H1 (cell line): ENCODE data around the gene GCSH. TPM values are rescaled to one million over a fixed set of nuclear protein-coding genes. Genes with fewer than 3 reads are reported as not detected.
A peak's percentile ranks its signal among the peaks of the same experiment; 100 is the strongest.

Experiments
- CTCF ChIA-PET: fragments of 300-600 bp; sonication (Branson Sonifier 250); formaldehyde crosslinking; loops from one replicate; lab custom pipeline; 2021; ENCODE audit not compliant: partially characterized antibody; lab: Charles Lee
- POLR2A ChIA-PET: fragments of 300-600 bp; sonication (Branson Sonifier 250); formaldehyde crosslinking; loops from one replicate; lab custom pipeline; 2021; ENCODE audit warnings: inconsistent platforms; ENCODE audit not compliant: partially characterized antibody; lab: Charles Lee
- DNase-seq, 2 experiments: peaks; one replicate each; pipeline versions ENCODE4 v3.0.0 to v3.0.0-alpha.2; 2010 to 2022; ENCODE audit warnings: low spot score in 2 of 2, low read depth in 1 of 2, mixed read lengths in 1 of 2
- FAIRE-seq: peaks from 2 replicates; lab custom pipeline; 2011; peaks lifted over from hg19 to GRCh38; lab: Jason Lieb, UNC
- H2AFZ ChIP-seq: 2 replicates; pipeline ENCODE4 v1.8.1; 2012; ENCODE audit warnings: low read length, inconsistent platforms
- H2AK5ac ChIP-seq: 2 replicates; pipeline ENCODE4 v1.6.1; 2013; ENCODE audit warnings: low read depth, low read length
- H2BK120ac ChIP-seq: replicated peaks from 2 replicates; pipeline ENCODE3; 2013; ENCODE audit warnings: low read depth, low read length, inconsistent platforms
- H2BK12ac ChIP-seq: 2 replicates; pipeline ENCODE4 v1.6.1; 2013; ENCODE audit warnings: low read depth, low read length
- H2BK15ac ChIP-seq: 2 replicates; pipeline ENCODE4 v1.6.1; 2013; ENCODE audit warnings: low read length
- H2BK20ac ChIP-seq: 2 replicates; pipeline ENCODE4 v1.6.1; 2013; ENCODE audit warnings: low read length
- H2BK5ac ChIP-seq: 2 replicates; pipeline ENCODE4 v1.6.1; 2013; ENCODE audit warnings: low read depth, low read length
- H3K14ac ChIP-seq: 2 replicates; pipeline ENCODE4 v1.6.1; 2013; ENCODE audit warnings: inconsistent platforms; ENCODE audit not compliant: insufficient read length
- H3K18ac ChIP-seq: 2 replicates; pipeline ENCODE4 v1.6.1; 2013; ENCODE audit warnings: low read length; ENCODE audit errors: extremely low read depth
- H3K23ac ChIP-seq: 2 replicates; pipeline ENCODE4 v1.6.1; 2013; ENCODE audit warnings: inconsistent platforms; ENCODE audit not compliant: insufficient read length
- H3K23me2 ChIP-seq: 2 replicates; pipeline ENCODE4 v1.6.1; 2013; ENCODE audit warnings: low read depth, low read length
- H3K27ac ChIP-seq: 2 replicates; pipeline ENCODE4 v1.6.1; 2011; ENCODE audit warnings: low read depth, low read length, inconsistent platforms
- H3K27me3 ChIP-seq, 4 experiments: replicated peaks in 1 of 4; 1 replicate in 1 of 4; 2 replicates in 3 of 4; pipeline versions ENCODE4 v1.6.1 to v1.8.1; 2011 to 2013; ENCODE audit warnings: low read length in 3 of 4, mild to moderate bottlenecking in 3 of 4, inconsistent platforms in 2 of 4, mixed read lengths in 2 of 4, moderate library complexity in 1 of 4; ENCODE audit not compliant: control insufficient read depth in 3 of 4, insufficient read depth in 3 of 4; ENCODE audit errors: extremely low read depth in 1 of 4
- H3K36me3 ChIP-seq, 4 experiments: 2 replicates each; pipeline versions ENCODE4 v1.6.1 to v1.8.1; 2011 to 2013; ENCODE audit warnings: mild to moderate bottlenecking in 4 of 4, low read length in 3 of 4, moderate library complexity in 2 of 4, control low read depth in 1 of 4, inconsistent platforms in 1 of 4; ENCODE audit not compliant: insufficient read depth in 4 of 4, control insufficient read depth in 2 of 4
- H3K4ac ChIP-seq: replicated peaks from 2 replicates; pipeline ENCODE3; 2013; ENCODE audit warnings: low read length, low read depth, mixed read lengths, inconsistent platforms; ENCODE audit not compliant: insufficient read length
- H3K4me1 ChIP-seq, 4 experiments: replicated peaks in 1 of 4; 1 replicate in 1 of 4; 2 replicates in 3 of 4; pipeline versions ENCODE4 v1.6.1 to v1.8.1; 2011 to 2013; ENCODE audit warnings: low read length in 3 of 4, inconsistent platforms in 2 of 4, mixed read lengths in 1 of 4; ENCODE audit not compliant: insufficient read depth in 4 of 4, control insufficient read depth in 3 of 4
- H3K4me2 ChIP-seq, 2 experiments: 2 replicates each; pipeline versions ENCODE4 v1.6.1 to v1.8.1; 2011 to 2013; ENCODE audit warnings: low read depth in 2 of 2, low read length in 2 of 2, control low read depth in 1 of 2, inconsistent platforms in 1 of 2, mild to moderate bottlenecking in 1 of 2; ENCODE audit not compliant: insufficient read depth in 1 of 2
- H3K4me3 ChIP-seq, 4 experiments: fragments of 200-600, 300-600 bp in 1 of 4; sonication (generic), shearing (Covaris generic), sonication (Bioruptor Twin) in 1 of 4; 2 replicates each; pipeline versions ENCODE4 v1.5.1 to v1.8.1; 2011 to 2016; ENCODE audit warnings: low read length in 4 of 4, low read depth in 3 of 4, control low read depth in 2 of 4, inconsistent platforms in 2 of 4, mild to moderate bottlenecking in 2 of 4, mixed read lengths in 1 of 4, moderate library complexity in 1 of 4; ENCODE audit not compliant: insufficient read depth in 2 of 4; ENCODE audit errors: extremely low read depth in 1 of 4
- H3K56ac ChIP-seq: replicated peaks from 2 replicates; pipeline ENCODE3; 2013; ENCODE audit warnings: low read depth, mild to moderate bottlenecking, mixed read lengths, low read length, inconsistent platforms; ENCODE audit not compliant: insufficient read length
- H3K79me1 ChIP-seq: 2 replicates; pipeline ENCODE4 v1.6.1; 2013; ENCODE audit warnings: low read depth, low read length, control low read depth
- H3K79me2 ChIP-seq, 2 experiments: 2 replicates each; pipeline versions ENCODE4 v1.6.1 to v1.8.1; 2012 to 2013; ENCODE audit warnings: low read length in 2 of 2, mild to moderate bottlenecking in 2 of 2, inconsistent platforms in 1 of 2; ENCODE audit not compliant: insufficient read depth in 2 of 2, control insufficient read depth in 1 of 2
- H3K9ac ChIP-seq, 4 experiments: replicated peaks in 1 of 4; 1 replicate in 1 of 4; 2 replicates in 3 of 4; pipeline versions ENCODE4 v1.6.1 to v1.8.1; 2011 to 2013; ENCODE audit warnings: low read depth in 3 of 4, low read length in 3 of 4, control low read depth in 2 of 4, mild to moderate bottlenecking in 2 of 4, moderate library complexity in 2 of 4, inconsistent platforms in 1 of 4; ENCODE audit errors: extremely low read depth in 1 of 4
- H3K9me3 ChIP-seq, 2 experiments: 2 replicates each; pipeline versions ENCODE4 v1.6.1 to v1.8.1; 2012 to 2013; ENCODE audit warnings: mild to moderate bottlenecking in 2 of 2, moderate library complexity in 2 of 2, control low read depth in 1 of 2, inconsistent platforms in 1 of 2, low read depth in 1 of 2, low read length in 1 of 2, mixed read lengths in 1 of 2; ENCODE audit not compliant: insufficient read depth in 2 of 2
- H4K20me1 ChIP-seq, 2 experiments: replicated peaks in 1 of 2; 2 replicates each; pipeline versions ENCODE3 to v1.8.1; 2011 to 2013; ENCODE audit warnings: inconsistent platforms in 2 of 2, low read length in 2 of 2, mild to moderate bottlenecking in 1 of 2; ENCODE audit not compliant: insufficient read depth in 2 of 2, control insufficient read depth in 1 of 2
- H4K5ac ChIP-seq: 2 replicates; pipeline ENCODE4 v1.6.1; 2013; ENCODE audit warnings: low read length, low read depth, mixed read lengths, inconsistent platforms; ENCODE audit not compliant: insufficient read length
- H4K8ac ChIP-seq: 2 replicates; pipeline ENCODE4 v1.8.0; 2013; ENCODE audit warnings: mild to moderate bottlenecking, moderate library complexity, low read length, inconsistent platforms; ENCODE audit not compliant: insufficient read depth; ENCODE audit errors: extremely low read depth
- H4K91ac ChIP-seq: replicated peaks from 2 replicates; pipeline ENCODE3; 2013; ENCODE audit warnings: low read length, mixed read lengths, inconsistent platforms; ENCODE audit not compliant: insufficient read length
- CTCF ChIP-seq, 3 experiments: IDR thresholded peaks; 1 replicate in 2 of 3; 2 replicates in 1 of 3; pipeline versions ENCODE4 v1.5.1 to v1.6.1; 2011; ENCODE audit warnings: low read length in 3 of 3, mild to moderate bottlenecking in 3 of 3, inconsistent platforms in 2 of 3, low read depth in 1 of 3, moderate library complexity in 1 of 3; ENCODE audit not compliant: insufficient read depth in 1 of 3; ENCODE audit errors: control extremely low read depth in 1 of 3
- FOSL1 ChIP-seq: IDR thresholded peaks from 2 replicates; pipeline ENCODE4 v1.6.1; 2011; ENCODE audit warnings: mild to moderate bottlenecking, low read depth, low read length, moderate library complexity; ENCODE audit not compliant: insufficient read depth
- KDM5A ChIP-seq: fragments of 200-600 bp; IDR thresholded peaks from 2 replicates; pipeline ENCODE4 v1.7.1; 2012; ENCODE audit warnings: mild to moderate bottlenecking, low read length, inconsistent platforms, mixed read lengths
- SP4 ChIP-seq: IDR thresholded peaks from 2 replicates; pipeline ENCODE4 v1.6.1; 2012; ENCODE audit warnings: low read length, inconsistent platforms
- TCF12 ChIP-seq: IDR thresholded peaks from 2 replicates; pipeline ENCODE4 v1.6.1; 2011; ENCODE audit warnings: low read depth, mild to moderate bottlenecking, low read length
- WGBS, 2 experiments: shearing (Covaris generic) in 1 of 2; methylation state at CpG; one replicate each; pipeline versions ENCODE4 v1.1.6 to v1.1.7; 2013 to 2015; ENCODE audit warnings: low lambda C conversion rate in 2 of 2, mixed read lengths in 2 of 2, inconsistent platforms in 1 of 2, low coverage in 1 of 2, missing lambda C conversion rate in 1 of 2; ENCODE audit not compliant: insufficient replicate concordance in 2 of 2, insufficient coverage in 1 of 2, insufficient read length in 1 of 2; ENCODE audit errors: extremely low coverage in 1 of 2, missing lambda C conversion rate in 1 of 2; 5-methylcytosine and 5-hydroxymethylcytosine counted together
- polyA plus RNA-seq, 7 experiments: library from polyadenylated mRNA; depleted of rRNA in 3 of 7; stranded (reverse) in 5 of 7; unstranded in 2 of 7; fragments of >200 nt in 5 of 7; fragments of 200-250 nt in 2 of 7; gene quantifications; 1 replicate in 5 of 7; 2 replicates in 1 of 7; 4 replicates in 1 of 7; pipeline versions ENCODE4 v1.2.1 to v1.2.3, GENCODE V29; 2011 to 2013; ENCODE audit warnings: missing spikeins in 2 of 7, mixed read lengths in 2 of 7
- total RNA-seq: library from RNA; stranded (reverse); fragmentation: NEBNext Ultra II Directional; extraction: Animal tissue kit (Norgen Biotek cat#: 25700); gene quantifications from 2 replicates; pipeline ENCODE4 v1.2.1, GENCODE V29; 2021
- TF ChIP-seq, protein P1 (sequence below): IDR thresholded peaks from 2 replicates; pipeline ENCODE4 v1.6.1; 2012; ENCODE audit warnings: low read length, inconsistent platforms

Gene GCSH
- total and polyA plus RNA-seq, 2 of the 8 experiments (the other 6 are each of a cell fraction or from before 2014, with no cell fraction given) = 28.2 to 108 TPM

DNA sequence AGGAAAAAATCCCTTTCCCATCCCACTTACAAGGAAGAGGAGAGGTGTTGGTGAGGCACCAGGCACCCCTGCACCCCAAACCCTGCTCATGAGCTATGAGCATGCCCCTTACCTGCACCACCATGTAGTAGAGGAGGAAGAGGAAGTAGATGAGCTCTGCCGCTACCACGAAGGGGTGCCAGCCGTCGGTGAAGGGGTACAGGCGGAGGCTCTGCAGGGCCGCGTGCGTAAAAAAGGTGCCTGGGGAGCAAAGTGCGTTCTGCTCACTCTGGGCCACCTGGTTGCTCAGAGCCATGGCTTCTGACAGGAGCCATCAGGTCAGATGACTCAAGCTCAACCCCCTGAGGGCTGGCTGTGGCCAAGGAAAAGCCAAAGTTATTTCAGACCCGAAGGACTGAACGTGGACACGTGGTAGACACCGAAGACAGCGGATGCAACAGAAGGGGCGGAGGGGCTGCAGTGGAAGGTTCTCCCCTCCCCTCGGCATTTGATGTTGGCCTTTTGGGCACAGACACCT lies 25.3 kb upstream of the GCSH start:
- CTCF ChIA-PET = interaction anchor here (0.6 kb wide), 1 partner anchor 66 kb away, joined by 3 read pairs; no protein-coding TSS in a partner anchor
- H3K79me1 ChIP-seq = no peaks in the 10 kb centered on the region
- no peak overlapping the region for H3K27ac ChIP-seq
- H3K4me1 ChIP-seq = no peaks in the 10 kb centered on the region
- H3K27me3 ChIP-seq = no peaks in the 10 kb centered on the region
- H3K79me2 ChIP-seq = no peaks in the 10 kb centered on the region
- no peak overlapping the region for H3K14ac ChIP-seq
- H2BK20ac ChIP-seq = no peak overlapping the region
- no peaks in the 10 kb centered on the region for H4K20me1 ChIP-seq
- H2AK5ac ChIP-seq = no peak overlapping the region
- FAIRE-seq = no peak
- H4K91ac ChIP-seq = no peak overlapping the region
- H2BK15ac ChIP-seq = no peak overlapping the region
- TF ChIP-seq KDM5A (no peak), SP4 (no peak), TCF12 (no peak), CTCF (IDR thresholded peaks at IDR 0.05; ENCODE audit: control extremely low read depth in 1 of 3, insufficient read depth in 1 of 3, low read depth in 1 of 3, low read length in 3 of 3) (no peak), FOSL1 (no peak)
- TF ChIP-seq, protein P1, sequence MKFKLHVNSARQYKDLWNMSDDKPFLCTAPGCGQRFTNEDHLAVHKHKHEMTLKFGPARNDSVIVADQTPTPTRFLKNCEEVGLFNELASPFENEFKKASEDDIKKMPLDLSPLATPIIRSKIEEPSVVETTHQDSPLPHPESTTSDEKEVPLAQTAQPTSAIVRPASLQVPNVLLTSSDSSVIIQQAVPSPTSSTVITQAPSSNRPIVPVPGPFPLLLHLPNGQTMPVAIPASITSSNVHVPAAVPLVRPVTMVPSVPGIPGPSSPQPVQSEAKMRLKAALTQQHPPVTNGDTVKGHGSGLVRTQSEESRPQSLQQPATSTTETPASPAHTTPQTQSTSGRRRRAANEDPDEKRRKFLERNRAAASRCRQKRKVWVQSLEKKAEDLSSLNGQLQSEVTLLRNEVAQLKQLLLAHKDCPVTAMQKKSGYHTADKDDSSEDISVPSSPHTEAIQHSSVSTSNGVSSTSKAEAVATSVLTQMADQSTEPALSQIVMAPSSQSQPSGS = no peak
- TF ChIP-seq, all 59 proteins: peak for 0
- Histone ChIP-seq H3K4me2 (no peak overlapping the region), H3K23me2 (no peaks in the 10 kb centered on the region), H3K4me3 (no peak overlapping the region), H3K9ac (no peak overlapping the region), H4K5ac (no peak overlapping the region), H3K4ac (no peak overlapping the region), H2BK120ac (no peak overlapping the region), H3K36me3 (no peaks in the 10 kb centered on the region), H4K8ac (peak overlapping the region; percentile 35; the same call in 1 of the 2 replicates), H3K23ac (no peak overlapping the region), H3K18ac (no peak overlapping the region), H3K56ac (no peak overlapping the region), H2BK12ac (no peak overlapping the region), H2AFZ (no peak overlapping the region), H3K9me3 (no peaks in the 10 kb centered on the region), H2BK5ac (no peak overlapping the region)
- 96% methylated on average over 16 of the region's 16 CpGs; no CpG with 5 or more reads in 1 of the 2 experiments for WGBS, 2 experiments
- POLR2A ChIA-PET = no interaction called here
- no peak for DNase-seq
